PC-3 (cell line): ENCODE measurements around the gene GLB1L2.

Experiments used
- CTCF ChIP-seq: fragments of 300-600 bp; sonication (generic); conservative IDR thresholded peaks from 2 replicates; pipeline ENCODE4 v1.5.1; 2017; ENCODE audit warnings: antibody characterized with exemption, low read depth, mild to moderate bottlenecking, low read length
- EZH2 ChIP-seq: fragments of 300-600 bp; sonication (generic); IDR thresholded peaks from one replicate; pipeline ENCODE4 v1.6.1; 2017; ENCODE audit warnings: antibody characterized with exemption, mild to moderate bottlenecking, low read length; ENCODE audit not compliant: unreplicated experiment

GRCh38 chr11:134338068-134338467 lies 6.3 kb downstream of the GLB1L2 start:
- no peak for TF ChIP-seq CTCF
- TF ChIP-seq EZH2, result no peak
